Activated T-helper 2 cell treated with anti-CD3 and anti-CD28 coated beads, Interferon-gamma antibody, Interleukin-2, Interleukin-4, amounts not matched to agents 10 μg/mL and 5 μg/mL and 100 μg/mL, durations not matched to agents 14 hours and 24 hours and 36 hours (primary cell): Measurements from ENCODE around the gene MLLT10. TPM values are rescaled to one million over a fixed set of nuclear protein-coding genes. Genes with fewer than 3 reads are reported as not detected.

Experiments
- DNase-seq: peaks from one replicate; pipeline ENCODE4 v3.0.0; 2021; ENCODE audit warnings: low spot score
- H3K27ac Mint-ChIP-seq: one replicate; pipeline ENCODE4 v1.8.0; 2021; ENCODE audit warnings: mixed read lengths
- H3K27me3 Mint-ChIP-seq: one replicate; pipeline ENCODE4 v1.8.0; 2021; ENCODE audit warnings: low read depth, mixed read lengths
- H3K36me3 Mint-ChIP-seq: one replicate; pipeline ENCODE4 v1.8.0; 2021; ENCODE audit warnings: low read depth, mixed read lengths
- H3K4me1 Mint-ChIP-seq: one replicate; pipeline ENCODE4 v1.8.0; 2021; ENCODE audit warnings: low read depth, mixed read lengths
- H3K4me3 Mint-ChIP-seq: one replicate; pipeline ENCODE4 v1.8.0; 2021; ENCODE audit warnings: low read depth, mild to moderate bottlenecking, moderate library complexity, mixed read lengths
- H3K9me3 Mint-ChIP-seq: one replicate; pipeline ENCODE4 v1.8.0; 2021; ENCODE audit warnings: mixed read lengths
- intact Hi-C: fragments of 100-400 bp; cut with micrococcal nuclease; formaldehyde crosslinking; loops from one replicate; pipeline ENCODE4 v1.15.1; 2023
- total RNA-seq: library from RNA; stranded (reverse); gene quantifications from 2 replicates; pipeline ENCODE4 v1.2.3, GENCODE V29; 2022

Gene MLLT10
- total RNA-seq, 1 donor from 2014 or later = 47.4 TPM

- peaks cover 17% of the 10 kb centered on the region for H3K4me1 Mint-ChIP-seq
- peak; percentile 82 for DNase-seq
- H3K27me3 Mint-ChIP-seq = peaks cover 68% of the 10 kb centered on the region
- intact Hi-C loops = loop anchor here (1.0 to 10.0 kb wide), 9 partner anchors 21 to 1699 kb away; partner anchors contain the start of genes MLLT10 and PTF1A
- H3K4me3 Mint-ChIP-seq = peak overlapping the region; percentile 84
- H3K36me3 Mint-ChIP-seq = no peaks in the 10 kb centered on the region
- no peaks in the 10 kb centered on the region for H3K9me3 Mint-ChIP-seq
- H3K27ac Mint-ChIP-seq = no peak overlapping the region
These were observed 38.2 kb upstream of the MLLT10 start for GRCh38 chr10:21495752-21496342.

- no peaks in the 10 kb centered on the region for H3K9me3 Mint-ChIP-seq
- no peaks in the 10 kb centered on the region for H3K36me3 Mint-ChIP-seq
- H3K27me3 Mint-ChIP-seq = peaks cover 70% of the 10 kb centered on the region
- peak; percentile 43 for DNase-seq
- H3K4me3 Mint-ChIP-seq = peak overlapping the region; percentile 76
- intact Hi-C loops = loop anchor here (1.0 to 10.0 kb wide), 7 partner anchors 21 to 1698 kb away; partner anchors contain the start of genes MLLT10 and PTF1A
- H3K27ac Mint-ChIP-seq = no peak overlapping the region
- H3K4me1 Mint-ChIP-seq = peaks cover 17% of the 10 kb centered on the region
These were observed 37.5 kb upstream of the MLLT10 start for GRCh38 chr10:21496343-21497176.

GRCh38 chr10:21497177-21497807 lies 36.7 kb upstream of the MLLT10 start:
- Mint-ChIP-seq H3K36me3 (no peaks in the 10 kb centered on the region), H3K27me3 (peaks cover 74% of the 10 kb centered on the region), H3K4me1 (peaks cover 17% of the 10 kb centered on the region), H3K27ac (no peak overlapping the region), H3K4me3 (peak overlapping the region; percentile 57), H3K9me3 (no peaks in the 10 kb centered on the region)
- intact Hi-C loops = loop anchor here (5.0 to 10.0 kb wide), 6 partner anchors 35 to 1698 kb away; partner anchors contain the start of genes MLLT10 and PTF1A
- DNase-seq = no peak

GRCh38 chr10:21498377-21498776 lies 35.7 kb upstream of the MLLT10 start:
- Mint-ChIP-seq H3K4me1 (peaks cover 17% of the 10 kb centered on the region), H3K27me3 (peaks cover 74% of the 10 kb centered on the region), H3K36me3 (no peaks in the 10 kb centered on the region), H3K4me3 (peak overlapping the region; percentile 57), H3K9me3 (no peaks in the 10 kb centered on the region), H3K27ac (no peak overlapping the region)
- DNase-seq = no peak
- intact Hi-C loops = loop anchor here (5.0 to 10.0 kb wide), 6 partner anchors 34 to 1696 kb away; partner anchors contain the start of genes MLLT10 and PTF1A

- no peaks in the 10 kb centered on the region for H3K36me3 Mint-ChIP-seq
- intact Hi-C loops = loop anchor here (5.0 to 10.0 kb wide), 6 partner anchors 33 to 1696 kb away; partner anchors contain the start of genes MLLT10 and PTF1A
- H3K4me1 Mint-ChIP-seq = peaks cover 15% of the 10 kb centered on the region
- H3K4me3 Mint-ChIP-seq = no peak overlapping the region
- no peak overlapping the region for H3K27ac Mint-ChIP-seq
- DNase-seq = no peak
- H3K9me3 Mint-ChIP-seq = no peaks in the 10 kb centered on the region
- H3K27me3 Mint-ChIP-seq = peaks cover 75% of the 10 kb centered on the region
These were observed 35.0 kb upstream of the MLLT10 start for GRCh38 chr10:21498986-21499385.

- DNase-seq = no peak
- intact Hi-C loops = loop anchor here (5.0 to 10.0 kb wide), 6 partner anchors 32 to 1695 kb away; partner anchors contain the start of genes MLLT10 and PTF1A
- Mint-ChIP-seq H3K9me3 (no peaks in the 10 kb centered on the region), H3K36me3 (no peaks in the 10 kb centered on the region), H3K4me1 (peaks cover 12% of the 10 kb centered on the region), H3K27me3 (peaks cover 76% of the 10 kb centered on the region), H3K4me3 (no peak overlapping the region), H3K27ac (no peak overlapping the region)
These were observed 34.1 kb upstream of the MLLT10 start for GRCh38 chr10:21499701-21500577.

- no peak overlapping the region for H3K27ac Mint-ChIP-seq
- intact Hi-C loops = no loop called here
- no peaks in the 10 kb centered on the region for H3K36me3 Mint-ChIP-seq
- peaks cover 7% of the 10 kb centered on the region for H3K4me1 Mint-ChIP-seq
- H3K27me3 Mint-ChIP-seq = peaks cover 72% of the 10 kb centered on the region
- H3K9me3 Mint-ChIP-seq = no peaks in the 10 kb centered on the region
- H3K4me3 Mint-ChIP-seq = no peak overlapping the region
- DNase-seq = no peak
These were observed 33.5 kb upstream of the MLLT10 start for GRCh38 chr10:21500578-21500910.

- intact Hi-C loops = no loop called here
- peaks cover 77% of the 10 kb centered on the region for H3K27me3 Mint-ChIP-seq
- no peak overlapping the region for H3K27ac Mint-ChIP-seq
- H3K9me3 Mint-ChIP-seq = no peaks in the 10 kb centered on the region
- DNase-seq = no peak
- peaks cover 6% of the 10 kb centered on the region for H3K4me1 Mint-ChIP-seq
- no peaks in the 10 kb centered on the region for H3K36me3 Mint-ChIP-seq
- no peak overlapping the region for H3K4me3 Mint-ChIP-seq
These were observed 32.9 kb upstream of the MLLT10 start for GRCh38 chr10:21501091-21501490.

GRCh38 chr10:21501731-21502347 lies 32.2 kb upstream of the MLLT10 start:
- no peak for DNase-seq
- H3K36me3 Mint-ChIP-seq = no peaks in the 10 kb centered on the region
- no peaks in the 10 kb centered on the region for H3K9me3 Mint-ChIP-seq
- H3K4me3 Mint-ChIP-seq = no peak overlapping the region
- intact Hi-C loops = no loop called here
- peaks cover 83% of the 10 kb centered on the region for H3K27me3 Mint-ChIP-seq
- no peak overlapping the region for H3K27ac Mint-ChIP-seq
- peaks cover 6% of the 10 kb centered on the region for H3K4me1 Mint-ChIP-seq

- Mint-ChIP-seq H3K27me3 (peaks cover 85% of the 10 kb centered on the region), H3K36me3 (no peaks in the 10 kb centered on the region), H3K4me1 (peaks cover 5% of the 10 kb centered on the region), H3K4me3 (no peak overlapping the region), H3K27ac (no peak overlapping the region), H3K9me3 (no peaks in the 10 kb centered on the region)
- DNase-seq = no peak
- intact Hi-C loops = no loop called here
These were observed 31.7 kb upstream of the MLLT10 start for GRCh38 chr10:21502348-21502740.

- Mint-ChIP-seq H3K4me3 (no peak overlapping the region), H3K4me1 (no peaks in the 10 kb centered on the region), H3K27ac (no peak overlapping the region), H3K9me3 (no peaks in the 10 kb centered on the region), H3K36me3 (no peaks in the 10 kb centered on the region), H3K27me3 (peaks cover 78% of the 10 kb centered on the region)
- no peak for DNase-seq
- intact Hi-C loops = no loop called here
These were observed 30.5 kb upstream of the MLLT10 start for GRCh38 chr10:21503542-21503941.
